Body of pancreas (tissue), 4 donors: ENCODE data around the gene INPP5B. TPM values are rescaled to one million over a fixed set of nuclear protein-coding genes. Genes with fewer than 3 reads are reported as not detected.
A peak's percentile ranks its signal among the peaks of the same experiment; 100 is the strongest.
"Not testable (repeated sequence)": the region's sequence is repeated elsewhere in the genome, so short reads cannot be mapped to it uniquely, and the experiment has no call there.

Experiments
- ATAC-seq: fragments of 150-250 bp; one replicate; pipeline ENCODE4 v1.9.1; 2016
- DNase-seq, 4 donors: peaks; one replicate each; pipeline ENCODE4 v3.0.0-alpha.2; 2019
- H3K27ac ChIP-seq, 4 donors: fragments of 200-600 bp; sonication (generic); 1 replicate in 3 of 4; 2 replicates in 1 of 4; pipeline versions ENCODE4 v1.5.1 to v1.6.1; 2016 to 2019; ENCODE audit warnings: mild to moderate bottlenecking in 1 of 4, mixed read lengths in 1 of 4, moderate library complexity in 1 of 4
- H3K27me3 ChIP-seq, 2 donors: fragments of 200-600 bp; sonication (generic); one replicate each; pipeline ENCODE4 v1.6.0; 2016; ENCODE audit warnings: mild to moderate bottlenecking in 1 of 2
- H3K36me3 ChIP-seq, 2 donors: fragments of 200-600 bp; sonication (generic); replicated peaks in 1 of 2; 2 replicates each; pipeline ENCODE4 v1.5.1; 2016; ENCODE audit warnings: low read depth in 2 of 2; ENCODE audit not compliant: insufficient read depth in 1 of 2
- H3K4me1 ChIP-seq: fragments of 200-600 bp; sonication (generic); one replicate; pipeline ENCODE4 v1.6.0; 2016
- H3K4me3 ChIP-seq, 2 donors: fragments of 200-600 bp; sonication (generic); 1 replicate in 1 of 2; 2 replicates in 1 of 2; pipeline ENCODE4 v1.5.1; 2016 to 2019
- H3K9me3 ChIP-seq, 3 donors: fragments of 200-600 bp; sonication (generic); 1 replicate in 2 of 3; 2 replicates in 1 of 3; pipeline ENCODE4 v1.5.1; 2016
- POLR2A ChIP-seq, 3 donors: fragments of 450-650 bp; IDR thresholded peaks; one replicate each; pipeline ENCODE4 v1.6.1; 2016; ENCODE audit warnings: antibody characterized with exemption in 3 of 3, mild to moderate bottlenecking in 2 of 3
- WGBS, 2 donors: methylation state at CpG; one replicate each; pipeline ENCODE4 v1.1.5; 2017; 5-methylcytosine and 5-hydroxymethylcytosine counted together
- intact Hi-C: fragments of 100-400 bp; cut with DNase I; formaldehyde crosslinking; loops from one replicate; pipeline ENCODE4 v1.15.1; 2023
- total RNA-seq, 2 donors: library from RNA; depleted of rRNA; stranded (reverse); fragments of >200 nt; gene quantifications; one replicate each; pipeline ENCODE4 v1.1.0, GENCODE V29; 2016
- TF ChIP-seq, protein P1 (sequence below), 7 experiments: fragments of 450-650 bp in 4 of 7; fragments of 200-600 bp in 3 of 7; sonication (generic) in 3 of 7; IDR thresholded peaks; one replicate each; pipeline ENCODE4 v1.5.1; 2016 to 2019; ENCODE audit warnings: antibody characterized with exemption in 7 of 7

The INPP5B gene
- total RNA-seq, 2 donors from 2014 or later, result 11.5 to 13.5 TPM

DNA sequence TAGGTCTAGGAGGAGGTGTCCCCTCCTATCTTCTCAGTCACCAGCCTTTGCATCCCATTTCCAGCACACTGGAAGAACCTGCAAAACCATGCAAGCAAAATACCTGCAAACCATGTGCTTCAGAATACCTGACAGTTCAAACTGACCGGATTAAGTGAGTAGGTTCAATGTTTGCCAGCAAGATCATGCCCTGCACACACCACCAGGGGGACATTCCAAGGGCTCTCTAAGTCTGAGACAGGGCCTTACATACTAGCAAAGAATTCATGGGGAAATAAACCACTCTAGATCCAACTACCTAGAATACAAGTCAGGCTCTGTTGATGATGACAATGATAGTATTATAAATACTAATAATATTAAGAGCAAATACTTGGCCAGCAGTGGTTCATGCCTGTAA is 27.6 kb downstream of the INPP5B start:
- no peaks in the 10 kb centered on the region for H3K9me3 ChIP-seq
- no peak overlapping the region for H3K4me3 ChIP-seq
- no peaks in the 10 kb centered on the region for H3K27me3 ChIP-seq
- no peaks in the 10 kb centered on the region for H3K36me3 ChIP-seq
- H3K4me1 ChIP-seq, result peaks cover 8% of the 10 kb centered on the region
- DNase-seq (peak in 1 of 4 donors; percentile 9), ATAC-seq (no peak)
- TF ChIP-seq POLR2A (IDR thresholded peaks at IDR 0.05), result no peak
- TF ChIP-seq, protein P1, sequence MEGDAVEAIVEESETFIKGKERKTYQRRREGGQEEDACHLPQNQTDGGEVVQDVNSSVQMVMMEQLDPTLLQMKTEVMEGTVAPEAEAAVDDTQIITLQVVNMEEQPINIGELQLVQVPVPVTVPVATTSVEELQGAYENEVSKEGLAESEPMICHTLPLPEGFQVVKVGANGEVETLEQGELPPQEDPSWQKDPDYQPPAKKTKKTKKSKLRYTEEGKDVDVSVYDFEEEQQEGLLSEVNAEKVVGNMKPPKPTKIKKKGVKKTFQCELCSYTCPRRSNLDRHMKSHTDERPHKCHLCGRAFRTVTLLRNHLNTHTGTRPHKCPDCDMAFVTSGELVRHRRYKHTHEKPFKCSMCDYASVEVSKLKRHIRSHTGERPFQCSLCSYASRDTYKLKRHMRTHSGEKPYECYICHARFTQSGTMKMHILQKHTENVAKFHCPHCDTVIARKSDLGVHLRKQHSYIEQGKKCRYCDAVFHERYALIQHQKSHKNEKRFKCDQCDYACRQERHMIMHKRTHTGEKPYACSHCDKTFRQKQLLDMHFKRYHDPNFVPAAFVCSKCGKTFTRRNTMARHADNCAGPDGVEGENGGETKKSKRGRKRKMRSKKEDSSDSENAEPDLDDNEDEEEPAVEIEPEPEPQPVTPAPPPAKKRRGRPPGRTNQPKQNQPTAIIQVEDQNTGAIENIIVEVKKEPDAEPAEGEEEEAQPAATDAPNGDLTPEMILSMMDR (IDR thresholded peaks at IDR 0.05), result peak in 5 of 7 experiments; percentile 9 to 22 (median 14)
- H3K27ac ChIP-seq, result no peak overlapping the region
- 13 to 21% methylated on average over 1 of the region's 1 CpG for WGBS, 2 donors
- intact Hi-C loops, result no loop called here

DNA sequence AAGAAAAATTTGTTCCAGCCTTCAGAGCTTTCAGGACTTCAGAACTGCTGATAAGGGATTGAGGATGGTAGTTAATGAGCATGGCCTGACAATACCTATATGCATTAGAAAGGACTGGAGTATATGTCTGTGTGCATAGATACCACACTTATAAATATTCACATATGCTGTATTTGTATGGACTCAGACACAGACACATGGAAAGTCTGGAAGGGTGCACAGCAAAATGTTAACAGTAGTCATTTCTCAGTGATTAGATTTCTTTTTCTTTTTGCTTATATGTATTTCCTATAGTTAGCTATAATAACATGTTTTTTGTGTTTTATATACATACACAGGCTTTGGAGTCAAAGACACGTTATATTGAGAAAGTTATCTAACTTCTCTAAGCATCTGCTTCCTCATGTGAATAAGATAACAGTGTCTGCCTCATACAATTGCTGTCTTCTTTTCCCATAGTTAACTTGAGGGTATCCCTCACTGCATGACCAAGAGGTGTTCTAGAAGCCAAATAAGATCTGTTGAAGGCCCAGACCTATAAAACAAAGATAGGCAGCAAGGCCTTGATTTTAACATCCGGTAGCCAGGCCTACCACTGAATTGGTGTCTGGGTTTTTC is 31.3 kb downstream of the INPP5B start:
- TF ChIP-seq, protein P1 (IDR thresholded peaks at IDR 0.05), result no peak
- TF ChIP-seq POLR2A (IDR thresholded peaks at IDR 0.05), result no peak
- ATAC-seq (no peak), DNase-seq (no peak)
- intact Hi-C loops, result no loop called here
- 90 to 92% methylated on average over 2 of the region's 2 CpGs for WGBS, 2 donors
- no peaks in the 10 kb centered on the region for H3K9me3 ChIP-seq
- peaks cover 8% of the 10 kb centered on the region for H3K4me1 ChIP-seq
- H3K4me3 ChIP-seq, result no peak overlapping the region
- no peak overlapping the region for H3K27ac ChIP-seq
- no peaks in the 10 kb centered on the region for H3K36me3 ChIP-seq
- H3K27me3 ChIP-seq, result no peaks in the 10 kb centered on the region

GRCh38 chr1:37914719-37915475 is 32.0 kb downstream of the INPP5B start:
- intact Hi-C loops, result no loop called here
- no peak overlapping the region for H3K4me3 ChIP-seq
- H3K9me3 ChIP-seq, result no peaks in the 10 kb centered on the region
- H3K4me1 ChIP-seq, result peaks cover 8% of the 10 kb centered on the region
- H3K27me3 ChIP-seq, result no peaks in the 10 kb centered on the region
- DNase-seq (no peak), ATAC-seq (no peak)
- WGBS, 2 donors, result 74 to 81% methylated on average over 4 of the region's 4 CpGs
- TF ChIP-seq, protein P1 (IDR thresholded peaks at IDR 0.05), result no peak
- TF ChIP-seq POLR2A (IDR thresholded peaks at IDR 0.05), result no peak
- H3K36me3 ChIP-seq, result no peaks in the 10 kb centered on the region
- H3K27ac ChIP-seq, result no peak overlapping the region

GRCh38 chr1:37911478-37911877 is 35.4 kb downstream of the INPP5B start:
- ATAC-seq, H3K9me3 ChIP-seq, DNase-seq, H3K4me1 ChIP-seq, H3K36me3 ChIP-seq, H3K4me3 ChIP-seq, H3K27ac ChIP-seq, H3K27me3 ChIP-seq, intact Hi-C loops: not testable (repeated sequence)
- WGBS, 2 donors, result 94 to 100% methylated on average over 3 of the region's 3 CpGs

- DNase-seq, H3K27ac ChIP-seq, H3K36me3 ChIP-seq, H3K4me1 ChIP-seq, H3K9me3 ChIP-seq, ATAC-seq, H3K4me3 ChIP-seq, H3K27me3 ChIP-seq, intact Hi-C loops: not testable (repeated sequence)
- WGBS, 2 donors, result 97% methylated on average over 8 of the region's 8 CpGs
Measured at GRCh38 chr1:37910886-37911285, 36.0 kb downstream of the INPP5B start.

GRCh38 chr1:37908531-37908930 is 38.3 kb downstream of the INPP5B start:
- H3K4me1 ChIP-seq, H3K27ac ChIP-seq, H3K27me3 ChIP-seq, DNase-seq, ATAC-seq, intact Hi-C loops, H3K4me3 ChIP-seq, H3K36me3 ChIP-seq, H3K9me3 ChIP-seq: not testable (repeated sequence)
- WGBS, 2 donors, result 97% methylated on average over 10 of the region's 10 CpGs

DNA sequence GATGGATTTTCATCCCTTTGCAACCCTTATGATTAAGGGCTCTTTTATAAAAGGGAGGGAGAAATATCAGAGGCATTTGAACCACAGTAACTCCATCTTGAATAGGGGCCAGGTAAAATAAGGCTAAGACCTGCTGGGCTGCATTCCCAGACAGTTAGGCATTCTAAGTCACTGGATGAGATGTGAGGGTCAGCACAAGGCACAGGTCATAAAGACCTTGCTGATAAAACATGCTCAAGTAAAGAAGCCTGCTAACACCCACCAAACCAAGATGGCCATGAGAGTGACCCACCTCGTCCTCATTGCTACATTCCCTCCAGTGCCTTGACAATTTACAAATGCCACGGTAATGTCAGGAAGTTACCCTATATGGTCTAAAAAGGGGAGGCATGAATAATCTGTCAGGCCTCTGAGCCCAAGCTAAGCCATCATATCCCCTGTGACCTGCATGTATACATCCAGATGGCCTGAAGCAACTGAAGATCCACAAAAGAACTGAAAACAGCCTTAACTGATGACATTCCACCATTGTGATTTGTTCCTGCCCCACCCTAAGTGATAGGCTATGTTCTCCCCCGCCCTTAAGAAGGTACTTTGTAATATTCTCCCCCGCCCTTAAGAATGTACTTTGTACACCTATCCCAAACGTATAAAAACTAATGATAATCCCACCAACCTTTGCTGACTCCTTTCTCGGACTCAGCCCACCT is 39.3 kb downstream of the INPP5B start:
- WGBS, 2 donors, result 94 to 96% methylated on average over 6 of the region's 6 CpGs
- H3K4me1 ChIP-seq, H3K9me3 ChIP-seq: not testable (repeated sequence)

GRCh38 chr1:37906591-37906990 is 40.3 kb downstream of the INPP5B start:
- intact Hi-C loops, H3K4me3 ChIP-seq, H3K27ac ChIP-seq, DNase-seq, H3K36me3 ChIP-seq, ATAC-seq, H3K4me1 ChIP-seq, H3K9me3 ChIP-seq, H3K27me3 ChIP-seq: not testable (repeated sequence)
- WGBS, 2 donors, result 92 to 97% methylated on average over 3 of the region's 3 CpGs

More for the DNA sequence above, 39.3 kb downstream of the INPP5B start:
- intact Hi-C loops, H3K27me3 ChIP-seq, H3K27ac ChIP-seq, DNase-seq, H3K36me3 ChIP-seq, ATAC-seq, H3K4me3 ChIP-seq: not testable (repeated sequence)
